Regular cardiac myocyte (primary cell): Measurements from ENCODE around the gene UPK3A. TPM values are rescaled to one million over a fixed set of nuclear protein-coding genes. Genes with fewer than 3 reads are reported as not detected.

Experiments
- total RNA-seq: library from RNA; depleted of rRNA; stranded (reverse); fragments of >200 nt; gene quantifications from 2 replicates; pipeline ENCODE4 v1.2.3, GENCODE V29; 2014

The UPK3A gene
- total RNA-seq = not detected in 2 replicates

DNA sequence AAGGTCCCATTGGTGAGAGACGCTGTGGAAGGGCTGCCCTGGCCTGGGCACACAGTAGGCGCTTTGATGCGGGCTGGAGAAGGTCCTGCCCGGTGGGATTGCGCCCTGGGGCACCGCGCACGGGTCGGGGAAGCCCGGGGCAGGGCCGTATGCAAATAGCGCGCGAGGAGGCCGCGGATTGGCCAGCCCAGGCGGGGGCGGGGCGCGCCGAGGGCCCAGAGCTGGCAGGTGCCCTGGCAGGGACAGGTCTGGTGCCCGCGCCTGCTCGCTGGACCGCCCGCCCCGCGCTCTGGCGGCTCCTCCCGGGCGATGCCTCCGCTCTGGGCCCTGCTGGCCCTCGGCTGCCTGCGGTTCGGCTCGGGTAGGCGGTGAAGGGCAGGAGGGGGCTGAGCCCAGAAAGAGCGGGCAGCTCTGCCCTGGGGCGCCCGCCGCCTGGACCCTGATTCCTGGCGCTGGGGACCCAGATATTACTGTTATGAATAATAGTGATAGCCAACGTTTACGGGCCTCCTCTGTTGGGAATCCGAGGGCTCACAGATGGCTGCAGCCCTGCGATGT is at the start of gene UPK3A:
TSS of gene UPK3A (plus strand) at position 245 of the 558 bp plus-strand sequence. CDS start at position 310, 65 bp downstream.

GRCh38 chr22:45240810-45241631 is 43.7 kb upstream of the UPK3A start, which contains the start of gene KIAA0930:
TSS of gene KIAA0930 (minus strand) at chr22:45240894. CDS start at chr22:45240703, 191 bp downstream.

DNA sequence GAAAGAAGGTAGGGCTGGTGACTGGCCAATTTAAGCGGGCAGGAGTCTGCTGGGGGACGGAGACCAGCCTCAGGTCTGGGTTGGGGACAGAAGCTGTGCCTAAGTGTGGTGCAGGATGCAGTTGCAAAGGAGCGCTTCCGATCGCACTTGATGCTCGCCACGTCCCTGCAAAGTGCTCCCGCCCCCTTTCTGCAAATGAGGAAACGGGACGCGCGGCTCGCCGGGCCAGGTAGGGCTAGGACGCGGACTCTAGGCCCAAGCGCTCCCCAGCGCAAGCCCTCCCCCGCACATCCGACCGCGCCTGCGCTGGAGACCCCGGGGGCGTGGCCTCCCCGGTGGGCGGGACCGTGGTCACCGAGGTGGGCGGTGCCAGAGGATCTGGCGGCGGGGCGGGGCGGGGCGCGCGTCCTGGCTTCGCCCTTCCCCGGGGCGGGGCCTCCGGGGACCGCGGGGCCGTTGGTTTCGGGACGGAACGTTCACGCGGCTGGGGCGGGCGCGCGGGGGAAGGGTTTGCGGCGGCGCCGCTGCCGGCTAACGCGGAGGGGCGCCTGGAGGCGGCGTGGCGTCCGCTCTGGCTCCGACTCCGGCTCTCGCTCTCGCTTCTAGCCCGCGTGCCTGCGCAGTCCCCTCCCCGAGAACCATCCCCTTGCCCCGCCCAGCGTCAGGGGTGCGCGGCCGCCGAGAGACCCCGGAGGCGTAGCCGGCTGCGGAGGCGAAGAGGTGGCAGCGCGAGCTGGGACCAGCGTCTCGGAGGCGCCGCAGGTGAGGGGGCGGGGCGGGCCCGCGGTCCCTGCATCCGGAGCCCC is 24.9 kb downstream of the UPK3A start, which contains the start of gene FAM118A:
TSS of gene FAM118A (plus strand) at position 513 of the 806 bp plus-strand sequence. CDS start 12,446 bp downstream, outside the sequence.

Other genes starting within 250 kb of the UPK3A start
- gene NUP50, start 121.0 kb upstream of the UPK3A start, total RNA-seq = 27.3 and 55.6 TPM in 2 replicates
- gene KIAA0930, start 44.1 kb upstream of the UPK3A start, total RNA-seq = 23.4 and 27.9 TPM in 2 replicates
- 11.7 and 30.2 TPM in 2 replicates for gene FAM118A, start 25.0 kb downstream of the UPK3A start, total RNA-seq
- under 0.01 TPM in 1 of 2 replicates, not detected in the other for gene SMC1B, start 128.7 kb downstream of the UPK3A start, total RNA-seq
- gene RIBC2, start 128.7 kb downstream of the UPK3A start, total RNA-seq = 0.28 and 3.1 TPM in 2 replicates
- 6.7 and 18.3 TPM in 2 replicates for gene FBLN1, start 217.9 kb downstream of the UPK3A start, total RNA-seq